ENCODE measurements around the gene IGFBP7.
"Not testable (repeated sequence)": the region's sequence is repeated elsewhere in the genome, so short reads cannot be mapped to it uniquely, and the experiment has no call there.

IGFBP7 gene

GRCh38 chr4:57059890-57060716 is 50.1 kb downstream of the IGFBP7 start:
- no peak for TF ChIP-seq CTCF (IDR thresholded peaks at IDR 0.05; ENCODE audit: low read depth, low read length)
- no peak overlapping the region for H3K4me3 ChIP-seq (replicated peaks in 1 of 2; ENCODE audit: low read depth in 2 of 2, low read length in 2 of 2)
- no peak for DNase-seq (ENCODE audit: low read depth in 2 of 2)

- H3K4me3 ChIP-seq (replicated peaks in 1 of 2; ENCODE audit: low read depth in 2 of 2, low read length in 2 of 2): no peak overlapping the region
- no peak for DNase-seq (ENCODE audit: low read depth in 2 of 2)
- no peak for TF ChIP-seq CTCF (IDR thresholded peaks at IDR 0.05; ENCODE audit: low read depth, low read length)
These were observed 54.3 kb downstream of the IGFBP7 start for GRCh38 chr4:57055886-57056285.

- DNase-seq (ENCODE audit: low read depth in 2 of 2): peak; percentile 61 to 89
- no peak for TF ChIP-seq CTCF (IDR thresholded peaks at IDR 0.05; ENCODE audit: low read depth, low read length)
- no peak overlapping the region for H3K4me3 ChIP-seq (replicated peaks in 1 of 2; ENCODE audit: low read depth in 2 of 2, low read length in 2 of 2)
These were observed 56.7 kb downstream of the IGFBP7 start for GRCh38 chr4:57053508-57053907.

GRCh38 chr4:57051524-57051923 is 58.7 kb downstream of the IGFBP7 start:
- DNase-seq (ENCODE audit: low read depth in 2 of 2): no peak
- H3K4me3 ChIP-seq (replicated peaks in 1 of 2; ENCODE audit: low read depth in 2 of 2, low read length in 2 of 2): no peak overlapping the region
- no peak for TF ChIP-seq CTCF (IDR thresholded peaks at IDR 0.05; ENCODE audit: low read depth, low read length)

GRCh38 chr4:57051095-57051494 is 59.1 kb downstream of the IGFBP7 start:
- no peak for TF ChIP-seq CTCF (IDR thresholded peaks at IDR 0.05; ENCODE audit: low read depth, low read length)
- no peak overlapping the region for H3K4me3 ChIP-seq (replicated peaks in 1 of 2; ENCODE audit: low read depth in 2 of 2, low read length in 2 of 2)
- DNase-seq (ENCODE audit: low read depth in 2 of 2): peak in 1 of 2 donors; percentile 69

GRCh38 chr4:57048590-57049304 is 61.4 kb downstream of the IGFBP7 start:
- no peak overlapping the region for H3K4me3 ChIP-seq (replicated peaks in 1 of 2; ENCODE audit: low read depth in 2 of 2, low read length in 2 of 2)
- no peak for TF ChIP-seq CTCF (IDR thresholded peaks at IDR 0.05; ENCODE audit: low read depth, low read length)
- peak in 1 of 2 donors; percentile 61 for DNase-seq (ENCODE audit: low read depth in 2 of 2)

GRCh38 chr4:57047046-57047445 is 63.1 kb downstream of the IGFBP7 start:
- not testable (repeated sequence) for DNase-seq (ENCODE audit: low read depth in 2 of 2)

More at GRCh38 chr4:57047046-57047445, 63.1 kb downstream of the IGFBP7 start:
- H3K4me3 ChIP-seq (replicated peaks in 1 of 2; ENCODE audit: low read depth in 2 of 2, low read length in 2 of 2): not testable (repeated sequence)
